T-cell (primary cell): ENCODE measurements around the gene PEX5. TPM values are rescaled to one million over a fixed set of nuclear protein-coding genes. Genes with fewer than 3 reads are reported as not detected.

Experiments
- ATAC-seq, 4 experiments: fragments of 200-7000 bp in 3 of 4; fragments of 150-1000 bp in 1 of 4; cut with Tn5 transposase; replicated peaks in 1 of 4; 1 replicate in 3 of 4; 2 replicates in 1 of 4; pipeline ENCODE4 v1.10.0; 2021; ENCODE audit warnings: moderate library complexity in 3 of 4, mild to moderate bottlenecking in 2 of 4, moderate number of reproducible peaks in 1 of 4
- CTCF ChIA-PET, 2 donors: fragments of 300-600 bp; sonication (Branson Sonifier 250); formaldehyde crosslinking; loops; one replicate each; lab custom pipeline; 2022; ENCODE audit warnings: antibody characterized with exemption in 2 of 2; lab: Charles Lee
- POLR2A ChIA-PET, 2 donors: fragments of 300-600 bp; sonication (Branson Sonifier 250); formaldehyde crosslinking; loops; one replicate each; lab custom pipeline; 2022; ENCODE audit warnings: antibody characterized with exemption in 2 of 2; lab: Charles Lee
- DNase-seq, 35 experiments: peaks; one replicate each; pipeline versions ENCODE4 v3.0.0 to v3.0.0-alpha.2; 2013 to 2023
- H3K27ac ChIP-seq: one replicate; pipeline ENCODE4 v1.5.1; 2013; ENCODE audit warnings: low read length
- H3K27me3 ChIP-seq, 2 experiments: replicated peaks in 1 of 2; 1 replicate in 1 of 2; 2 replicates in 1 of 2; pipeline versions ENCODE4 v1.6.1 to v1.7.0; 2013; ENCODE audit warnings: low read length in 1 of 2, mixed read lengths in 1 of 2; ENCODE audit not compliant: control insufficient read depth in 2 of 2, insufficient read depth in 2 of 2; ENCODE audit errors: extremely low read depth in 1 of 2
- H3K36me3 ChIP-seq, 2 donors: 1 replicate in 1 of 2; 2 replicates in 1 of 2; pipeline versions ENCODE4 v1.6.1 to v1.7.0; 2013; ENCODE audit warnings: low read length in 1 of 2; ENCODE audit not compliant: control insufficient read depth in 2 of 2, insufficient read depth in 1 of 2; ENCODE audit errors: extremely low read depth in 1 of 2
- H3K4me1 ChIP-seq, 2 experiments: 1 replicate in 1 of 2; 2 replicates in 1 of 2; pipeline versions ENCODE4 v1.6.1 to v1.7.0; 2013; ENCODE audit warnings: low read length in 2 of 2, mixed read lengths in 1 of 2; ENCODE audit not compliant: insufficient read depth in 2 of 2, control insufficient read depth in 1 of 2; ENCODE audit errors: extremely low read depth in 1 of 2
- H3K4me3 ChIP-seq, 2 donors: 1 replicate in 1 of 2; 2 replicates in 1 of 2; pipeline versions ENCODE4 v1.5.1 to v1.7.0; 2013; ENCODE audit warnings: mild to moderate bottlenecking in 2 of 2, low read length in 1 of 2, moderate library complexity in 1 of 2; ENCODE audit not compliant: control insufficient read depth in 1 of 2; ENCODE audit errors: extremely low read depth in 1 of 2
- H3K9me3 ChIP-seq: 2 replicates; pipeline ENCODE4 v1.7.0; 2013
- H3K27ac Mint-ChIP-seq, 2 donors: one replicate each; pipeline ENCODE4 v1.8.0; 2020 to 2021; ENCODE audit warnings: mild to moderate bottlenecking in 2 of 2, mixed read lengths in 2 of 2
- H3K27me3 Mint-ChIP-seq, 2 donors: one replicate each; pipeline ENCODE4 v1.8.0; 2021 to 2022; ENCODE audit warnings: mixed read lengths in 2 of 2
- H3K36me3 Mint-ChIP-seq: one replicate; pipeline ENCODE4 v1.8.0; 2021; ENCODE audit warnings: mixed read lengths
- H3K4me1 Mint-ChIP-seq, 3 donors: one replicate each; pipeline ENCODE4 v1.8.0; 2020 to 2022; ENCODE audit warnings: mixed read lengths in 3 of 3, mild to moderate bottlenecking in 1 of 3
- H3K4me3 Mint-ChIP-seq, 3 donors: one replicate each; pipeline ENCODE4 v1.8.0; 2020 to 2022; ENCODE audit warnings: mild to moderate bottlenecking in 3 of 3, mixed read lengths in 3 of 3, moderate library complexity in 3 of 3
- H3K9me3 Mint-ChIP-seq, 3 donors: one replicate each; pipeline ENCODE4 v1.8.0; 2020 to 2022; ENCODE audit warnings: mixed read lengths in 3 of 3
- WGBS: methylation state at CpG from one replicate; pipeline ENCODE4 v1.1.5; 2013; ENCODE audit warnings: missing lambda C conversion rate; ENCODE audit not compliant: insufficient coverage; 5-methylcytosine and 5-hydroxymethylcytosine counted together
- total RNA-seq, 35 experiments: library from RNA in 6 of 35; stranded (reverse) in 6 of 35; fragments of 120-200 nt in 1 of 35; gene quantifications; one replicate each; pipeline versions ENCODE4 v1.2.1 to v1.2.4 and lab custom pipeline; 2013 to 2026

The PEX5 gene
- total RNA-seq, 5 donors from 2014 or later (not counting 1 experiment from before 2014, with no cell fraction given) = 24.0 to 44.5 (median 31.1) TPM

DNA sequence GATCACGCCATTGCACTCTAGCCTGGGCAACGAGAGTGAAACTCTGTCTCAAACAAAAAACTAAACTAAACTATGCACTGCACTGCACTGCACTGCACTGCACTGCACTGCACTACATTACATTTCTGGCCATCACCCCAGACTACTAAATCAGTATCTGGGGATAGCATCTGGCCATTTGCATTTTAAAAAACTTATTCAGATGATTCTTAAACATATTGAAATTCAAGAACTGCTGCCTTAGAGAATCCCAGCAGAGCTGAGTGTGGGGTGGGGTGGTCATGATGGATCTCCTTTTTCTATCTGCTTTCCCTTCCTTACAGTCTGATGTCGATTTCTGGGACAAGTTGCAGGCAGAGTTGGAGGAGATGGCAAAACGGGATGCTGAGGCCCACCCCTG is 13.6 kb downstream of the PEX5 start:
- Mint-ChIP-seq H3K4me1 (no peaks in the 10 kb centered on the region), H3K36me3 (peaks cover 75% of the 10 kb centered on the region), H3K9me3 (no peaks in the 10 kb centered on the region), H3K4me3 (no peak overlapping the region), H3K27ac (no peak overlapping the region), H3K27me3 (no peaks in the 10 kb centered on the region)
- POLR2A ChIA-PET = no interaction called here
- H3K36me3 ChIP-seq = peaks cover 11 to 54% of the 10 kb centered on the region in 2 donors
- DNase-seq (no peak), ATAC-seq (no peak)
- CTCF ChIA-PET = interaction anchor here in 1 of 2 donors (0.6 kb wide), 1 partner anchor 435 kb away, joined by 3 read pairs; no protein-coding TSS in a partner anchor
- H3K27ac ChIP-seq = no peak overlapping the region
- no peak overlapping the region for H3K4me3 ChIP-seq
- H3K27me3 ChIP-seq = no peaks in the 10 kb centered on the region
- WGBS = no CpG with 5 or more reads among the region's 4 CpGs
- no peaks in the 10 kb centered on the region for H3K9me3 ChIP-seq
- no peaks in the 10 kb centered on the region for H3K4me1 ChIP-seq

DNA sequence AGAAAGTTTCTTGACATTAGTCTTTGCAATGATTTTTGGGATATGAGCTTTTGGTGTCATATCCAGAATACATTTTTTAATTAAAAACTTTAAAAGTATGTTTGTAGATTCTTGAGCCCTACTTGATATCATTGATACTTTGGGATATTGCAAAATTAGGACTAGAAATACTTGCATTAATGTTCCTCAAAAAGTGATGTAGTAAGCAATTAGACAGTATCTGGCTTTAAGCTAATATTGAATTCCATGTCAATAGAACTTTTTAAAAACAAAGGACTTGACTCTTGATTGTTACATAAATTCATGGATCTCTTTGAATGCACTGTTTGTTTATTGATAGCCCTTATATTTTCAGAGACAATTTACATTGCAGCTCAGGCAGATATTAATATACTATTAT is 15.6 kb downstream of the PEX5 start:
- CTCF ChIA-PET = no interaction called here
- DNase-seq = no peak
- no peaks in the 10 kb centered on the region for H3K27me3 ChIP-seq
- H3K27ac ChIP-seq = no peak overlapping the region
- H3K36me3 ChIP-seq = peaks cover 12 to 65% of the 10 kb centered on the region in 2 donors
- no peaks in the 10 kb centered on the region for H3K4me1 ChIP-seq
- Mint-ChIP-seq H3K9me3 (no peaks in the 10 kb centered on the region), H3K27ac (no peak overlapping the region), H3K36me3 (peaks cover 88% of the 10 kb centered on the region), H3K4me1 (no peaks in the 10 kb centered on the region), H3K4me3 (no peak overlapping the region), H3K27me3 (no peaks in the 10 kb centered on the region)
- no peaks in the 10 kb centered on the region for H3K9me3 ChIP-seq
- H3K4me3 ChIP-seq = no peak overlapping the region
- no peak for ATAC-seq
- POLR2A ChIA-PET = no interaction called here

DNA sequence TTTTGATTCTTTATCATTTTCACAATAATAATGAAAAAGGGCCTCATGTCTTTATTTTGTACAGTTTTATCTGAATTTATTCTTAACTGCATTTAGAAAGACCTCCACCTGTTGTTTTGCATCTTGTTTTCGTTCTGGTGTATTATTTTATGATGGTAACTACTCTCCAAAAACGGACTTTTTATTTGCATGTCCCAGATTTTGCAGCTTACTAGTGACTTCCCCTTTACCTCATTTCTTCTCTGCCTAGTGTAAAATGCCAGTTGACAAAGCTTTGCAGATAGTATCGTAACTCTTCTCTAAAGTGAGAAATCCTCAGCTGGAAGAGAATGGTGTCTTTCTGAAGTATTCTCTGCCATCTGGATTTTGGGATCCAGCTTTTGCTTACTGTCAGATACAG is 17.2 kb downstream of the PEX5 start:
- Mint-ChIP-seq H3K27ac (no peak overlapping the region), H3K4me3 (no peak overlapping the region), H3K9me3 (peaks cover 0 to 3% (median 3%) of the 10 kb centered on the region in 3 donors), H3K27me3 (no peaks in the 10 kb centered on the region), H3K36me3 (peaks cover 90% of the 10 kb centered on the region), H3K4me1 (no peaks in the 10 kb centered on the region)
- H3K36me3 ChIP-seq = peaks cover 12 to 76% of the 10 kb centered on the region in 2 donors
- ChIA-PET POLR2A (no interaction called here), CTCF (interaction anchor here in 1 of 2 donors (0.9 kb wide), 1 partner anchor 16 kb away, joined by 3 read pairs; no protein-coding TSS in a partner anchor)
- no CpG with 5 or more reads among the region's 3 CpGs for WGBS
- no peaks in the 10 kb centered on the region for H3K4me1 ChIP-seq
- no peak overlapping the region for H3K27ac ChIP-seq
- H3K9me3 ChIP-seq = no peaks in the 10 kb centered on the region
- no peak overlapping the region for H3K4me3 ChIP-seq
- no peaks in the 10 kb centered on the region for H3K27me3 ChIP-seq
- DNase-seq (no peak), ATAC-seq (no peak)

DNA sequence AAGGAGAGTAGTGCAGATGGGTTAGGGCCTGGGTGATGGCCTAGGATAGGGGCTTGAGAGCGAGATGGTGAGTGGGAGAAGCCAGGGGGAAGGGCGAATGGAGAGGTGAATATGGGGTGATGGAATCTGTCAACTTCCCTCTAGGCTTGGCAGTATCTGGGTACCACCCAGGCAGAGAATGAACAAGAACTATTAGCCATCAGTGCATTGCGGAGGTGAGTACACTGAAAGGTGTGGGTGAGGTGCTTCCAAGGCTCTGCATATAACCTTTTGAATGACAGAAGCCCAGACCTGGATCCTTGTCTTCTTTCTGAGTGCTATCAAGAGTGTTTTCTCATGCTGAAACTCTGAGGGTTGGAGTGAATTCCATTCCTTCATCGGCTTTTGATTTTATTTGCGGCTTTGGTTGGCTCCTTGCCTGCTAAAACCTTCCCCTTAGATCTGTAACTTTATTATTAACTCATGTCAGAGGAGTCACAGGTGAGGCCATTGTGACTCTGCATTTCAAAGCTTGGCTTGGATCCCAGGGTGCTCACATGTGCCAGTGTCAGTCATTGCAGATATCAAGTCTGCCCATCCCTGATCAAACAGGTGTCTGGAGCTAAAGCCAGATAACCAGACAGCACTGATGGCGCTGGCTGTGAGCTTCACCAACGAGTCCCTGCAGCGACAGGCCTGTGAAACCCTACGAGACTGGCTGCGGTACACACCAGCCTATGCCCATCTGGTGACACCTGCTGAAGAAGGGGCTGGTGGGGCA is 18.6 kb downstream of the PEX5 start:
- no peaks in the 10 kb centered on the region for H3K27me3 Mint-ChIP-seq
- CTCF ChIA-PET = no interaction called here
- H3K9me3 ChIP-seq = no peaks in the 10 kb centered on the region
- DNase-seq (no peak), ATAC-seq (no peak)
- no peak overlapping the region for H3K27ac ChIP-seq
- peaks cover 0 to 9% (median 8%) of the 10 kb centered on the region in 3 donors for H3K9me3 Mint-ChIP-seq
- H3K4me1 ChIP-seq = no peaks in the 10 kb centered on the region
- H3K36me3 Mint-ChIP-seq = peaks cover 86% of the 10 kb centered on the region
- H3K4me1 Mint-ChIP-seq = no peaks in the 10 kb centered on the region
- no peak overlapping the region for H3K4me3 Mint-ChIP-seq
- 95% methylated on average over 8 of the region's 10 CpGs for WGBS
- POLR2A ChIA-PET = no interaction called here
- H3K27me3 ChIP-seq = no peaks in the 10 kb centered on the region
- no peak overlapping the region for H3K4me3 ChIP-seq
- H3K27ac Mint-ChIP-seq = no peak overlapping the region
- peaks cover 9 to 63% of the 10 kb centered on the region in 2 donors for H3K36me3 ChIP-seq

DNA sequence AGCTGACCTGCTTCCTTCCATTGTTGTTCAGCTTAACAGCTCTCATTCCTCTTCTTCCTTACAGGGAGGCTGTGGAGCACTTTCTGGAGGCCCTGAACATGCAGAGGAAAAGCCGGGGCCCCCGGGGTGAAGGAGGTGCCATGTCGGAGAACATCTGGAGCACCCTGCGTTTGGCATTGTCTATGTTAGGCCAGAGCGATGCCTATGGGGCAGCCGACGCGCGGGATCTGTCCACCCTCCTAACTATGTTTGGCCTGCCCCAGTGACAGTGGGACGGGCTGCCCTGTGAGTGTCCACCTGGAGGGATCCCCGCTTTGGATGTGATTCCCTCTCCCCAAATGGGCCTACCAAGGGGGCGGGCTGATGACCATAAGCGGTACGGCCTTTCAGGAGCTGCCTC is 20.5 kb downstream of the PEX5 start:
- no peaks in the 10 kb centered on the region for H3K4me1 Mint-ChIP-seq
- Histone ChIP-seq H3K9me3 (no peaks in the 10 kb centered on the region), H3K27me3 (no peaks in the 10 kb centered on the region), H3K4me3 (no peak overlapping the region), H3K4me1 (no peaks in the 10 kb centered on the region), H3K27ac (no peak overlapping the region), H3K36me3 (peaks cover 9 to 52% of the 10 kb centered on the region in 2 donors)
- peaks cover 69% of the 10 kb centered on the region for H3K36me3 Mint-ChIP-seq
- H3K4me3 Mint-ChIP-seq = no peak overlapping the region
- DNase-seq = no peak
- no peak overlapping the region for H3K27ac Mint-ChIP-seq
- no peaks in the 10 kb centered on the region for H3K27me3 Mint-ChIP-seq
- 95% methylated on average over 9 of the region's 14 CpGs for WGBS
- peaks cover 0 to 9% (median 8%) of the 10 kb centered on the region in 3 donors for H3K9me3 Mint-ChIP-seq
- ChIA-PET POLR2A (interaction anchor here (0.5 to 0.6 kb wide), 2 partner anchors 434 to 1463 kb away, joined by 3 read pairs; no protein-coding TSS in a partner anchor), CTCF (interaction anchor here (0.6 to 0.7 kb wide), 2 partner anchors 10 to 250 kb away, joined by 3 to 4 read pairs; no protein-coding TSS in a partner anchor)
- ATAC-seq = no peak

DNA sequence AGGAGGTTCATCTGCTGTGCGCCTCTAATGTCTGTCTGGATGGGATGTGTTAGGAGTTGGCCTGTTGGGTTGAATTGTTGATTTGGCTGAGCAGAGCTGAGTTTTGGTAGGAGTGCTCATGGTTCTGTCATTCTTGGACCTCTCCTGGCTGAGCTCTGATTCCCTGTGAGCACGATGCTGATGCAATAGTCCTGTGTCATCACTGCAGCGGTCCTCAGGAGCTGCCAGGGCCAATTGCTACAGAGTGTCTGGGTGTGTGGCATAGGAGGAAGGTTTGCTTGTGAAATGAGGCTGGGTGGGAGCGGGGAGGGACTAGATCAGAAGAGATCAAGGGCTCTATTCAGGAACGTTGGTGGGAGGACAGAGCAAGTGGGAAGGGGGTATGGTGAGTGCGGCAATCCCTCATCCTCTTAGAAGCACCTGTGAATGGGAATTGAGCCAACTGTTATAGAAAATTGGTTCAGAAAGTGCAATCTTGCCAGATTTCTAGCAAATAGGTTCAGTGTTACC is 21.2 kb downstream of the PEX5 start:
- Mint-ChIP-seq H3K27ac (no peak overlapping the region), H3K9me3 (peaks cover 0 to 14% (median 9%) of the 10 kb centered on the region in 3 donors), H3K36me3 (peaks cover 63% of the 10 kb centered on the region), H3K4me1 (no peaks in the 10 kb centered on the region), H3K4me3 (no peak overlapping the region), H3K27me3 (no peaks in the 10 kb centered on the region)
- DNase-seq = no peak
- CTCF ChIA-PET = interaction anchor here in 1 of 2 donors (0.6 kb wide), 1 partner anchor 9 kb away, joined by 3 read pairs; no protein-coding TSS in a partner anchor
- WGBS = 93% methylated on average over 5 of the region's 6 CpGs
- ATAC-seq = no peak
- Histone ChIP-seq H3K27ac (no peak overlapping the region), H3K9me3 (no peaks in the 10 kb centered on the region), H3K36me3 (peaks cover 9 to 48% of the 10 kb centered on the region in 2 donors), H3K4me1 (no peaks in the 10 kb centered on the region), H3K27me3 (no peaks in the 10 kb centered on the region), H3K4me3 (no peak overlapping the region)
- POLR2A ChIA-PET = no interaction called here
